ENCODE results near the gene ZBTB7A.

Gene ZBTB7A

DNA sequence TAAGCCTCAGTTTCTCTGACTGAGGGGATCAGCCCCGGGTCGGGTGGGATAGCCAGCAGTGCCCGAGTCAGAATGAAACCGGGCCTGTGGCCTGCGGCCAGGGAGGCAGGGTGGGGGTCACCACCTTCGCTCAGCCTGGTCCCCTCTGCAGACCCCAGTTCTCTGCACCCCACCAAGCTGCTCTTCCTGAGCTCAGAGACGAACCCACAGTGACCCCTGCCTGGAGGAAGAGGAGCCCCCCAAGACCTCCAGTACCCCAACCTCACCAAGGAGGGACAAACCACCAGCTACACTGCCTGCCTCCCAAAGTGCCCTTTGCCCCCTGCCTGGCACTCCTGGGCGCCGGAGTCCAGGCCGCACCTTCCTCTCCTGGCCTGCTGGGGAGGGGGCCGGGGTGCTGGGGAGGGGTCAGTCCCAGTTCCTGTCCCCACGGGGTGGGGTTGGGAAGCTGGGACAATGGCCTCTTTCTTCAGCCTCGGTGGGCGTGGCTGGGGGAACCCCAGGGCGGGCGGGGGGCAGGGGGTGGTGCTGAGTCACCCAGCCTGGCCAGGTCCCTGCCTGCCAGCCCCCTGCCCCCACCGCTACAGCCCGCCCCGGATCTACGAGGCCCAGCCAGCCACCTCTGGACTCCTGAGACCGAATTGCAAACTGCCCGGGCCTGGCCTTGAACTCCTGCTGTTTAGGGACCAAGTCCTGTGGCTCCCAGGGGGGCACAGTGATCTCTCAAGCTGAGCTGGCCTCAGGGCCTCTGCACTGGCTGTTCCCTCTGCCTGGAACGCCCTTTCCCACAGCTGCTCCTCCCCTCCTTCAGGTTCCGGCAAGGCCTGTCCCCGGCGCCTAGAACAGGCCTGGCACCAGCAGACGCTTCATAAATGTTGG lies 14.3 kb downstream of the ZBTB7A start:
- DNase-seq, result no peak

DNA sequence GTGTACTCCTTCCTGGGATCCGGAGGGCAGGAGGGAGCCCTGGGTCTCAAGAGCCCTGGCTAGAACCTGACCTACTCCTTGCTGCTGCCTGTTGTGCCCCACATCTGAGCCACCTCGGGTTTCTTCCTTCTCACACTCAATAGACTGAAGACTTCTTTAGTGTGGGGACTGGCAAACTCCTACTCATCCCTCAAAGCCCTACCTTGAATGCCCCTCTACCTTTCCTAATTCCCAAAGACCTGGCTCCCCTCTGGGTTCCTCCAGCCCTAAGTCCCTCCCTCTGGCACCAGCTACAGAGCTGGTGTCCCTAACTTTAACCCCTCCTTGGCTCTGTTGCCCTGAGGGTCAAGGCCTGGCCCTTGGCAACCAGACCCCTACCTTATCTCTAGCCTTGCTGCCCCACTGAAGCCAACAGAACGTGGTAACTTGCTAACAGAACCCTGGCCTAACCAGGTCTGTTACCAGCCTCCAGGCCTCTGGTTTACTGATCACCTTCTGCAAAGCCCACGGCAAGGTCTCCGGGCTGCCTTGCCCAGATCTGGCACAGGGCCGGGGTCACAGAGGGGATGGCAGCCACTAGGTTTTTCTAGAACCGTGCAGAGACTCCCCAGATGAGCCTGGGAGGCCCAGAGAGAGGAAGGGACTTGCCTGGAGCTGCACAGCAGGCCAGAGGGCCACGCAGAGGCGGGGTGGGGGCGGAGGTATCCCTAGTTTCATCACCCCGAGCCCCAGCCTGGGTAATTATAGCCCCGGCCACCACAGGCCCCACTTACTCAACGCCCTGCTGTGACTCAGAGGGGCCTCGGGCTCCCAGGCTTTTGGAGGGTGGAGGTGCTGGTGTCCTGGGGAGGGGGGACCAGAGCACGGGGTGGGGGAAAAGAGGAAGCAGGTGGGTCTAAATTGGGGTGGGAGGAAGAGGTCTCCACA lies 15.3 kb downstream of the ZBTB7A start:
- DNase-seq, result no peak

DNA sequence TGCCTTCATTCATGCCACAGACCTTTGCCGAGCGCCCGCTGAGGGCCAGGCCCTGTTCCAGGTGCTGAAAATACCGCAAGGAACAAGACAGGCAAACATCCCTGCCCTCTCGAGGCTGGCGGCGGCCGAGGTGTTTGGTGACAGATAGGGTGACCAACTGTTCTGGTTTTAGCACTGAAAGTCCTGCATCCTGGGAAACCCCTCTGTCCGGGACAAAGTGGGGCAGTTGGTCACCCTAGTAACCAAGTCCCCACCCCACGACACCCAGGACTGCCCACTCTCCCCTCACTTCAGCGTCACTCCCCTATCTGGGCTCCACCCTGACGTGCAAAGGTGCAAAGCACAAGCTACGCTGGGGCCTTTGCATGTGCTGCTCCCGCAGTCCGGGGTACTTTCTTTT lies 17.3 kb downstream of the ZBTB7A start:
- DNase-seq, result no peak

DNA sequence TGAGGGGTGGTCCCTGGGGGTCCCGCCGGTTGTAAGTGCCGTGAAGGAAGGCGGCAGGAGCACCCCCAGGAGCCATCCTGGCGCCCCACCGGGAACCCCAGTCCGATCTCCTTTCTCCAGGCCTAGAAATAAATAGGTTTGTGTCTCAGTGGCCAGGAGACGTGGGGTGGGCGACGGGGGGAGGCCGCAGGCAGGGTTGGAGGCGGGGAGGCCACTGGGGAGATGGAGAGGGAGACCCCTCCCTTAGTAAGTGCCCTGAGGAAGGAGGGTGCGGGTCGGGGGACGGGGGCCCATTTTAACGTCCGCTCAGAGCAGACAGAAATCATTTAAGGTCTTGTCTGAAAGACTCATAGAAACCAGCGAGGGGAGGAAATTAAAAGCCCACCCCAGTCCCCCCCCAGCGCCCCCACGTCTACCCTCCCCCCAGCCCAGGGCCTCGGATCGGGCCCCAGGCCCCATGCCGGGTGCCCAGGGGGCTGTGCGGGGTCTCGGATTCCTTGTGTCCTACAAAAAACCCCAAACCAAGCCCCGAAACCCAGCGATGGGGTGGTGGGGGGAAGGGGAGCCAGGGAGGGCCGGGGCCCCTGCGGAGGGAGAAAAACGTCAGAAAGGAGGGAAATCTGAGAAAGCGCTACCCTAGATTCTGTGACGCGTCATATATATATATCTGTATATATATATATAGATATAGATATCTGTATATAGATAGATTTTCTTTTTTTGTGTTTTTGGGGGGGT lies 19.6 kb downstream of the ZBTB7A start:
- DNase-seq, result no peak

DNA sequence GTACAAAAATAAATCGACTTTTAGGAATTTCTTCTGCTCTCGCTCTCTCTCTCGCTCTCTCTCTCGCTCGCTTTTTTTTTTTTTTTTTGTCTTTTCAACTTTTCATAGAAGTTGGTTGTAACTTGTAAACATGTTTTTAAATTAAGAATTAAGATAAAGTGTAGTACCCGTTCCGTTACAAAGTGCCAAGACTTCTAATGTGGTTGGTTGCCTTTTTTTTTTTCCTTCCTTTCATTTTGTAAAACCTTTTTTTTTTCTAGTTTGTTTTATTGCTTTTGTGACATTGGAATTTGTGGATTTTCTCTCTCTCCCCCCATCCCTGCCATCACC lies 20.4 kb downstream of the ZBTB7A start:
- DNase-seq, result no peak

DNA sequence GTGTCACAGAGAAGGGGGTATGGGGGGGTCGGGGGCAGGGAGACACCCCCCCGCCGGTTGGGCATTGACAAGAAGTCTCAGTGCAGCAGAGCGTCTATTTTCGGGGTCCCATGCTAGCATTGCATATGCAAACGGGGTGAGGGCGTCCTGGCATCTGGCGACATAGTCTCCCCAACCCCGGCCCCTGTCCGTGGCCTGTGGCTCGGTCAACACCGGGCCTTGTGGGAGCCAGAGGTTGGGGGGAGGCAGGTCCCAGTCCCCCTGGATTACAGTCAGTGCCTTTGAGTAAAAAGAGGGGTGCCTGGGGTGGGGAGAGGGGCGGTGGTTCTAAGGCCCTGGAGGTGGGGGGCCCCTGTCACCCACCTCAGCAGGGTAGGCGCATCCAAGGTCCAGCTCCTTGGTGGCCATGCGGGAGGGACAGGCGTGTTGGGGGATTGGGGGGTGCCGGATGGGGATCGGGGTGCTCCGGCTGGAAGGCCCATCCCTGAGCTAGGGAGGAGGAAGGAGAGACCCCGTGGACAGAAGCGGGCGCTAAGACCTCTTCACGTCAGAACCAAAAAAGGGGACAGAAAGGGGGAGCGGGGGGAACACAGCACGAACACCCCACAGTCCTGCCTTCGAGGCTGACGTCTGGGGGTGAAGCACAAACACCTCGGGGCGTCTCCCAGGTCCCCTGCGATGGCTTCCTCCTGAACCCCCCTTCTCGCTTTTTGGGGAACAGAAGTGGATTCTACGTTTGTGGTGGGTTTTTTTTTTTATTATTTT lies 20.9 kb downstream of the ZBTB7A start:
- no peak for DNase-seq

DNA sequence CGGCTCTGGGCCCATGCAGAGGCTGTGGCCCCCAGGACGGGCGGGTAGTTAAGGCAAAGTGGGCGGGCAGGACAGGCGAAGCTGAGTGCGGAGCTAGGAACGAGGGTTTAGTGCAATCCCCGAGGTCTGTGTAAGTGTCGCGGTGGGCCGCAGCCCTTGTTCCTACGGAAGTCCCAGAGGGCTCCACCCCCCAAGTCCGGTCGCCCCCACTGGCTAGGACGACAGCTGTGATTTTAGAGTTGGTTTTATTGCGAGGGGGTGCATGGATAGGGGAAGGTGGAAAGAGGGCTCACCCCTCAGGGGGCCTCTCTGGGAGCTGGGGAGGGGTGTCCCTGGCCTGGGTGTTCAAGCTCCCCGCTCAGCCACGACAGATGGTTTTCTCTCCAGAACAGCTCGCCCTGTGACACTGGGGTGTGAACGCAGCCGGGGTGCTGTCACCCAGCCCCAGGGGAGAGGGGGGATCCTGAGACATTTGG lies 21.7 kb downstream of the ZBTB7A start:
- no peak for DNase-seq

DNA sequence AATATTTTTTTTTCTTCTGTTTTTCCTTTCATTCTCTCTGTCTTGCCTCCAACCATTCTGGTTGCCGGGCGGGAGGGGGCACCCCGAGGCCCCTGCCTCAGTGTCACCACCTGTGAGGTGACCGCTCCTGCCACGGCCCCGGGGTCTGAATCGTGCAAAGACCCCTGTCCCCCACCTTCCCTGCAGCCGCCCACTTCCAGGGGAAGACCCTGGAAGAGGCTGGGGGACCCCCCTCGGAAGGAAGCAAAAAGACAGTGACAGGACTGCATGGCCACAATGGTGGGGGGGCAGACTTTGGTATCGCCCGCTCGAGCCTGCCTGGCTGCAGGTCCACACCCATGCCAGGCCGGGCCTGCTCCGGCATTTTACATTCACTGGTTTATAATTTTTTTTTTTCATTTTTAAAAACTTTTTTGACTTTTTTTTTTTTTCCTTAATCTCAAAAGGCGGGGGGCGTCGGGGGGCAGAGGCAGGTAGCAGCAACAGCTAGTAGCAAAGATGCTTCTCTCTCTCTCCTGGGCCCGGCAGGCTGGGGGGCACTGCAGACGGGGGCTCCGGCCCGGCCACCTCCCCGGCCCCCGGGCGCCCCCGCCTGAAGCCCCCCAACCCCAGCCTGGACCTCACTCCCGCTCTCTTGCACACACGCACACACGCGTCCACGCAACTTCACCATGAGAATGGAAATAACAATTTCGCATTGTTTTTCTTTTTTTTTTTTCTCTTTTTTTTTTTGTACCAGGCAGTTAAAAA lies 22.6 kb downstream of the ZBTB7A start:
- DNase-seq, result no peak

DNA sequence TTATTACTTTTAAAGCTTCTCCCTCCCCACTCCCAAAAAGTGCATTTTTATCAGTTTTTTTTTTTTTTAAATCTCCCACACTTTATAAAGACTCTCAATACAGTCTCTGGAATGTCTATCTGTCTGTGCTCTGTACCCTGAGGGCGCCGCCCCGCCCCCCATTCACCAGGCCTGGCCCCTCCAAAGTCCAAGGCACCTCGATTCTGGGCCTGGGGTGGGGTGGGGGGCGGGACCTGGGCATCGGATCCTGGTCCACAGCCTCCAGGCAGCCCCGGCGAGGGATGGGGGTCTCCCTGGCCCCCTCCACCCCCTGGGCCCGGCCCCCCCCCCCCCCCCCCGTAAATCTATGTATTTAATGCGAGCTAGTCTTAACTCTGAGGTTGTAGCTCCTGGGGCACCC lies 23.3 kb downstream of the ZBTB7A start:
- no peak for DNase-seq

DNA sequence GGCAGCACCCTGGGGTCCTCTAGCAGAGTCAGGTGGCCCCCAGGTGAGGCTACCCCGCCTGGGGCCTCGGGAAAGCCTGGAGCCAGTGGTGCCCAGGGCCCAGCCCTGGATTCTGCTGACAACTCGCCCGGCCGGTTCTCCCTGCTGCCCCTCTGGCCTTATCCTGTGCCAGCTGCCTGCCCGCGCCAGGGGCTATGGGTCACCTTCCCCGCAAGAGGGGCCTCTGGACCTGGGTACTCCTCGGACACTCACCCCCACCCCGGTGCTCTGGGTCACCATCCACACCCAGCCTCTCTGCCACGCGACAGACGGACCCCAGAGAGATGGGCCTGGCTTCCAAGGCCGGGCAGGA lies 24.0 kb downstream of the ZBTB7A start:
- no peak for DNase-seq

DNA sequence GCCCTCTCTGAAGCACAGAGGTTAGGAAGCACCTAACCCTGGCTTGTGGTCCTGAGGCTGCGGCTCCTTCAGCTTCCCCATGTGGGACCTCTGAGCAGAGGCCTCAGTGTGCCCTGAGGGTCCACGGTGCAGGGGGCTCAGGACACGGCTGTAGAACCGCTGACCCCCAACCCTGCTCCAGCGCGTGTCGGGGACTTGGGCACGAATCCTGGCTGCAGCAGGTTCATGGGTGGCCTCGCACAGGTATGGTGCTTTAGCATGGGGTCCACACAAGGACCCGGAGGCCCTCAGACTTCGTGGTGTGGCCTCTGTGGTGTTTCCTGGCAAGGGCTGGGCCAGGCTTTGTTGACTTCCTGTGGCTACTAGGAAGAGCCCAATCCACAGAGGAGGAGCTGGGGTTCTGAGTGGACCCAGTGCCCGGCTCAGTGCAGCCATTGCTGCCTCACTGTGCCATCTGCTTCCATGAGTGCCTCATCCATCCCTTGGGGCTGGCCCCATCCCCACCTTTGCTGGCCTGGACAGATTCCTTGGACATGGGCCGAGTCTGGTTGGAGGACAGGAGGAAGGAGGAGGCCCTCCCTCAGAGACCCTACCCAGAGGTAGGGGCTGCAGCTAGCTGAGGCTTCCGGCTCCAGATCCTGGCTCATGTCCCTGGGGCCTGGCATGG lies 24.5 kb downstream of the ZBTB7A start:
- no peak for DNase-seq

DNA sequence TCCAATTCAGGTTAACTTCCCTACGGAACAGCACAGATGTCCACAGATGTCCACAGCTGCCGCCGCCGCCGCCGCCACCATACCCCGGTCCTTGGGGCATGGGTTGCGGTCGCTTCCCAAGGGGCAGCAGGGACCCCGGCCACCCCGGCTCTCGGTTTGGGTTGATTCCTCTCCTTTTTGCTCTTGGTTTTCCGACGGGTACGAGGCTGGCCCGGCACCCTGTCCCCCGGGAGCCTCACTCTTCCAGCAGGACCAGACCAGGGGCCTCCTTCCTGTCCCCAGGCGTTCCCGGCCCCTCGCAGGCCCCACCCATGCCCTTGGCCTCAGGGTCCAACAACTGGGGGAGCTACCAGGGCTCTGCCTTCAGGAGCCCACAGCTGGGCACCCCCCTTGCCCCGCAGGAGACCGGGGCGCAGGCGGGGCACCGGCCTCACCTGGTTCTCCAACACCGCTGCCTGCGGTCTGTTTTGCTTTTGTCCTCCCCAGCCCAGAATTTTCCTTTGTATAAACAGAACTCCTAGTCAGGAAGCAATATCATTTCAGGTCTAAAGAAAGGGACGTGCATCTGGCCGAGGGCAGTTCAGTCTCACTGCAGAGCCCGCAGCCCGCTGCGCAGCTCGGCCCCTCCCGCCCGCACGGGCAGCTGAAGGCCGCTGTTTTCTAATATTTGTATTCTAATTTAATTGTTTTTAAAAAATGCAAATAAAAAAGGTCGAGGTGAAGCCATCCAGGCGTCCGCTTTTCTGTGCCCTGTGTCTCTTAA lies 27.9 kb downstream of the ZBTB7A start:
- no peak for DNase-seq

DNA sequence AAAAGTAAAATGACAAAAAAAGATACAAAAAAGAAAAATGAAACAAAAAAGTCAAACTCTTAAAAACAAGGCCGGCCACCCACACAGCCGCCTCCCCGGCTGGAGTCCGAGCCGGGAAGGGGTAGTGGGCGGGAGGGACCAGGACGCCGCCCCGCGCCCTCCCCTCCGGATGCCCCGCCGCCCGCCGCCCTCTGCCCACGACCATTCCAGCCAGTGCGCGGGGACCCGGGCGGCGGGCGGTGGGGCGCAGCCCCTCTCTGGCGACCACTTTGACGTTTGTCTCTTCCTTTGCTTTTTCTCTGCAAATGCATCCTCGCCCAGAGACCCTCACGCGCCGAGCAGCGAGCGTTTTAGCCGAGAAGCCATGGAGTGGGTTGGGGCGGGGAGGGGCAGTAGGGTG lies 28.6 kb downstream of the ZBTB7A start:
- DNase-seq, result no peak

DNA sequence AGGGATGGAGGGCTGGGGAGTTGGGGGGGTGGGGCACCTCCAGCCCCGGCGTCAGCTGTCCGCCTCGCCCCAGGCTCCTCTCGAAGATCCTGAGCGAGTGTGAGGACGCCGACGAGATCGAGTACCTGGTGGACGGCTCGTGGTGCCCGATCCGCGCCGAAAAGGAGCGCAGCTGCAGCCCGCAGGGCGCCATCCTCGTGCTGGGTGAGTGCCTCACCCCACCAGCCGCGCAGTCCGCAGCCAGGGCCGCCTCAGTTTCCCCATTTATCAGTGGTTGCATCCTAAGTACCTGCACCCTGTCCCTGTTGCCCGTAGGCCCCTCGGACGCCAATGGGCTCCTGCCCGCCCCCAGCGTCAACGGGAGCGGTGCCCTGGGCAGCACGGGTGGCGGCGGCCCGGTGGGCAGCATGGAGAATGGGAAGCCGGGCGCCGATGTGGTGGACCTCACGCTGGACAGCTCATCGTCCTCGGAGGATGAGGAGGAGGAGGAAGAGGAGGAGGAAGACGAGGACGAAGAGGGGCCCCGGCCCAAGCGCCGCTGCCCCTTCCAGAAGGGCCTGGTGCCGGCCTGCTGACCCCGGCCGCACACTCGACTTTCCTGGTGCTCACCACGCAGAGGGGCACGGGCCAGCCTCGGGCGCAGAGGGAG lies 29.3 kb downstream of the ZBTB7A start:
- DNase-seq, result no peak

DNA sequence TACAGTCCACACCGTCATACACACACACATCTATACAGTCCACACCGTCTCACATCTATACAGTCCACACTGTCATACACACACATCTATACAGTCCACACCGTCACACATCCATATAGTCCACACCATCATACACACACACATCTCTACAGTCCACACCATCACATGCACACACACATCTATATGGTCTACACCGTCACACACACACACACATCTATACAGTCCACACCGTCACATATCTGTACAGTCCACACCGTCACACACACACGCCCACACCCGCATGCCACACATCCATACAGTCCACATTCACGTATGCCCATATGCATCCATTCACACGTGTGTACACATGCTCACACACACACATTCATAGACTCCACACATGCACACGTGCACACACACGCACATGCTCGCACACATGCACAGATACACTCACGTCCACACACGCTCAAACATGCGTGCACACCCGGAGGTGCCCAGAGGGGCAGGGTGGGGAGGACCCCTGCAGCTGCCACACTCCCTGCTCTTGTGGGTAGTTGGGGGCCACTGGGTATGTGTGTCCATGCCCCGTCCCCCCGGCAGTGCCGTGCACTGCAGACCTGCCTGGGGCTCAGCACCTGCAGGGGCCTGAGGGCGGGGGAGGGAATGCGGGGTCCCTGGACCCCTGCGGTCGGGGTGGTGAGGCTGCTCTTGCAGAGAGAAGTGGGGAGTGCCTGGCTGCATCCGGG lies 30.0 kb downstream of the ZBTB7A start:
- no peak for DNase-seq

DNA sequence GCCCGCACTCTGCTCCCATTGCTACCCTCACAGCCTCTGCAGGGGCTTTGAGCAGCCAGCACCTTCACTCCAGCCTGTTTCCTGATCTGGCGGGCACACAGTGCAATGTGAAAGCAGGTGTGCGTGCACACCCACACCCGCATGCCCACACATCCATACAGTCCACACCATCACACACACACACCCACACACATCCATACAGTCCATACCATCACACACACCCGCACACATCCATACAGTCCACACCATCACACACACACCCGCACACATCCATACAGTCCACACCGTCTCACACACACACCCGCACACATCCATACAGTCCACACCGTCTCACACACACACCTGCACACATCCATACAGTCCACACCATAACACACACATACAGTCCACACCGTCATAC lies 31.1 kb downstream of the ZBTB7A start:
- no peak for DNase-seq

DNA sequence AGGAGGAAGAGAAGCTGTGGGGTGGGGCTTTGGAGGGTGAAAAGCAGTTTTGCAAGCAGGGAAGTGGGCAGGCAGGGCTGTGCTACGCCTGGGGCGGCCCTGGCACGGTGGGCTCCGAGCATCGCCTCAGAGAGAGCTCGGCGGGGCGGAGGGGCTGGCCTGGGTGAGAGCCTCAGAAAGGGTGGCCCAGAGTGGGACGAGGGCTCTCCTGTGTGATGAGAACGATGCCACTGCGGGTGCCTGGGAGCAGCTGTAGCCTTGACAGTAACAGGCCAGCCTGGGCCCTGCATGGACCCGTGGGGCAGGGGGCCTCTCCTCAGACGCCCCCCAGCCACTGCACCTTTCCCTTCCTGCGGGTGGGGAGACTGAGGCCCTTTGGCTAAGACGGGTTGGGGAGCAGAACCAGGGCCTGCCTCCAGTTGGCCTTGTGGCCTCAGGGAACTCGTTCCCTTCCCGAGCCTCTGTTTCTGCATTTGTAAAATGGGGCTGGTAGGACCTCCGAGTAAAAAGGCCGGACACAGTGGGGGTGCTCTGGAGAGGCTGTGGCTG lies 31.6 kb downstream of the ZBTB7A start:
- no peak for DNase-seq

DNA sequence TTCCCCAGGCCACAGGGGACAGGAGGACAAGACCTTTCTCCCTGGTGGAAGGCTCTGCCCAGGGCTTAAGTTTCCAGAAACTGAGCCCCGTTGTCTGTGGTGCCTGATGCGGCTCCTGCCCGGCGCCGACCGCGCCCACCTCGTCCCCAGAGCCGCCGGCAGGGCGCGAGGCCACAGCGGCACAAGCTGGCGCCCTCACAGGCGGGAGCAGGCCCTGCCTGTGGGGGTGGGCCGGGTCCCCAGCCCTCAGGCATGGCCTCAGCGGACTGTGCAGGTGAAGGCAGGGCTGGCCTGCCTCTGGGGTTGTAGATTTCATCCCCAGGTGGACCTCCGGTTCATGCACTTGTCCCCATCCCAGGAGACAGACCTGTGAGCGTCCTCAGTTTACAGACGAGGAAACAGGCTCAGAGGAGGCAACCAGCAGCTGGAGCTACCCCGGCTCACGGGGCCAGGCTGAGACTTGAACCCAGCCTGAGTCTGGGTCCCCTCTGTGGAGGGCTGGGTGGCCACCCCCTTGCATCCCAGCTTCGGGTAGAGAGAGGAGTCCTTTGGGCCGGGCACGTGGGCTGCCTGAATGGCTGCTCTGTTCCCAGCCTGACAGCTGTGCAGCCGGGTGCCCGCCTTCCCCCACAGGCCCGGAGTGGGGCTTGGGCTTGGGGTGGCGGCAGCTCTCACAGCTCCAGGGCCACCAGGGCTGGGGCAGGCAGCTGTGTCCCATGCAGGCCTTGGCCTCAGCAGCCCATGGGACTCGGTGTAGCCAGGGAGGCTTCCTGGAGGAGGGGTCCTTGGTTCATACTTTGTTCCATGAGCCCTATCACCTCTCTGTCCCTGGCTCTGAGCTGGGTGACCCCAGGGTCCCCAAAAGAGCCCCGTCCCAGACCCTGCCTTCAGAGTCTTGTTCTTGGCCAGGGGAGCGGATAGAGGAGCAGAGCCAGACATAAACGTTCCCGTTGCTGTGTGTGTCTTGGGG lies 32.4 kb downstream of the ZBTB7A start:
- DNase-seq, result no peak

Data from NCI-H2029 treated with DMSO at 0.1 percent for 48 hours (cell line).